SK-N-SH (cell line): ENCODE results near the gene NF2. TPM values are rescaled to one million over a fixed set of nuclear protein-coding genes. Genes with fewer than 3 reads are reported as not detected.

ENCODE experiments used
- CTCF ChIA-PET: fragments of 300-600, 350-600 bp; formaldehyde crosslinking; extraction: SDS; loops from one replicate; lab custom pipeline; 2021; lab: Yijun Ruan, JAX
- POLR2A ChIA-PET: fragments of 350-600 bp; sonication (Branson Sonifier 250); formaldehyde crosslinking; extraction: SDS; loops from one replicate; lab custom pipeline; 2020; ENCODE audit warnings: antibody characterized with exemption, inconsistent platforms; lab: Yijun Ruan, JAX
- DNase-seq: peaks from one replicate; pipeline ENCODE4 v3.0.0; 2012
- H2AFZ ChIP-seq: fragments of 200-600 bp; sonication (generic); 2 replicates; pipeline ENCODE4 v1.8.1; 2016; ENCODE audit warnings: antibody characterized with exemption, mild to moderate bottlenecking, low read depth
- H3F3A ChIP-seq: fragments of 200-600 bp; sonication (generic); replicated peaks from 2 replicates; pipeline ENCODE3; 2016; ENCODE audit warnings: antibody characterized with exemption, mild to moderate bottlenecking; ENCODE audit not compliant: insufficient read depth
- H3K27ac ChIP-seq, 2 experiments: fragments of 200-500 bp in 1 of 2; fragments of 200-600 bp in 1 of 2; sonication (Bioruptor generic) in 1 of 2; sonication (generic), shearing (Covaris generic) in 1 of 2; 2 replicates each; pipeline versions ENCODE4 v1.5.1 to v1.6.1; 2014 to 2016; ENCODE audit warnings: low read depth in 2 of 2, inconsistent platforms in 1 of 2, low read length in 1 of 2, mild to moderate bottlenecking in 1 of 2, mixed read lengths in 1 of 2
- H3K27me3 ChIP-seq: fragments of 200-600 bp; sonication (generic), shearing (Covaris generic); 2 replicates; pipeline ENCODE4 v1.6.1; 2016; ENCODE audit warnings: mixed run types; ENCODE audit not compliant: insufficient read depth
- H3K36me3 ChIP-seq, 2 experiments: fragments of 200-500 bp in 1 of 2; fragments of 200-600 bp in 1 of 2; sonication (Bioruptor generic) in 1 of 2; sonication (generic) in 1 of 2; replicated peaks in 1 of 2; 2 replicates each; pipeline versions ENCODE3 to v1.5.1; 2014 to 2016; ENCODE audit warnings: low read length in 1 of 2, mild to moderate bottlenecking in 1 of 2; ENCODE audit not compliant: insufficient read depth in 2 of 2, control insufficient read depth in 1 of 2
- H3K4me1 ChIP-seq, 2 experiments: fragments of 200-500 bp in 1 of 2; fragments of 200-600 bp in 1 of 2; sonication (Bioruptor generic) in 1 of 2; sonication (generic), shearing (Covaris generic) in 1 of 2; 2 replicates each; pipeline versions ENCODE4 v1.5.1 to v1.6.1; 2014 to 2016; ENCODE audit warnings: low read depth in 1 of 2, low read length in 1 of 2, mixed run types in 1 of 2; ENCODE audit not compliant: insufficient read depth in 2 of 2, control insufficient read depth in 1 of 2
- H3K4me2 ChIP-seq: fragments of 200-600 bp; sonication (generic), shearing (Covaris generic); 2 replicates; pipeline ENCODE4 v1.6.1; 2017; ENCODE audit warnings: mixed run types
- H3K4me3 ChIP-seq, 2 experiments: fragments of 200-500 bp in 1 of 2; fragments of 200-600 bp in 1 of 2; sonication (Bioruptor generic) in 1 of 2; sonication (generic), shearing (Covaris generic) in 1 of 2; 2 replicates each; pipeline versions ENCODE4 v1.5.1 to v1.8.1; 2014 to 2016; ENCODE audit warnings: low read depth in 2 of 2, inconsistent platforms in 1 of 2, low read length in 1 of 2, mild to moderate bottlenecking in 1 of 2, mixed read lengths in 1 of 2, moderate library complexity in 1 of 2
- H3K79me2 ChIP-seq: fragments of 200-600 bp; sonication (generic); 2 replicates; pipeline ENCODE4 v1.8.1; 2017; ENCODE audit warnings: mild to moderate bottlenecking; ENCODE audit not compliant: insufficient read depth
- H3K9ac ChIP-seq: fragments of 200-600 bp; sonication (generic); 2 replicates; pipeline ENCODE4 v1.6.1; 2017; ENCODE audit warnings: mixed run types
- H3K9me2 ChIP-seq: fragments of 200-600 bp; sonication (generic); 2 replicates; pipeline ENCODE4 v1.6.1; 2017; ENCODE audit warnings: mixed run types
- H3K9me3 ChIP-seq: fragments of 200-600 bp; sonication (generic); 2 replicates; pipeline ENCODE4 v1.6.1; 2017; ENCODE audit warnings: mixed run types, mild to moderate bottlenecking, moderate library complexity
- H4K20me1 ChIP-seq: fragments of 200-600 bp; sonication (generic); 2 replicates; pipeline ENCODE4 v1.6.1; 2017; ENCODE audit warnings: mild to moderate bottlenecking, mixed run types; ENCODE audit not compliant: insufficient read depth
- MXI1 ChIP-seq: IDR thresholded peaks from 2 replicates; pipeline ENCODE4 v1.6.1; 2012; ENCODE audit warnings: mild to moderate bottlenecking, low read depth, low read length, improper control_type of control experiment
- NFIC ChIP-seq: IDR thresholded peaks from 2 replicates; pipeline ENCODE4 v1.4.0; 2012; ENCODE audit warnings: borderline replicate concordance
- NRF1 ChIP-seq: IDR thresholded peaks from 2 replicates; pipeline ENCODE4 v1.6.1; 2012; ENCODE audit warnings: low read depth, mild to moderate bottlenecking, low read length
- TEAD4 ChIP-seq: IDR thresholded peaks from 2 replicates; pipeline ENCODE4 v1.4.0; 2012; ENCODE audit warnings: mild to moderate bottlenecking, borderline replicate concordance; ENCODE audit not compliant: insufficient read depth
- WGBS: methylation state at CpG from one replicate; pipeline ENCODE4 v1.1.6; 2017; ENCODE audit warnings: low lambda C conversion rate; 5-methylcytosine and 5-hydroxymethylcytosine counted together
- polyA plus RNA-seq, 3 experiments: library from polyadenylated mRNA; depleted of rRNA; stranded (reverse); fragments of >200 nt; gene quantifications; 2 replicates each; pipeline ENCODE4 v1.2.3, GENCODE V29; 2012
- TF ChIP-seq, protein P1 (sequence below): IDR thresholded peaks from 2 replicates; pipeline ENCODE4 v1.6.1; 2012; ENCODE audit warnings: mild to moderate bottlenecking, low read depth, low read length, moderate library complexity
- TF ChIP-seq, protein P2 (sequence below): IDR thresholded peaks from 2 replicates; pipeline ENCODE4 v1.4.0; 2012; ENCODE audit warnings: low read depth, borderline replicate concordance

Gene NF2
- polyA plus RNA-seq, 1 of the 3 experiments (the other 2 are of a cell fraction): 44.1 TPM

DNA sequence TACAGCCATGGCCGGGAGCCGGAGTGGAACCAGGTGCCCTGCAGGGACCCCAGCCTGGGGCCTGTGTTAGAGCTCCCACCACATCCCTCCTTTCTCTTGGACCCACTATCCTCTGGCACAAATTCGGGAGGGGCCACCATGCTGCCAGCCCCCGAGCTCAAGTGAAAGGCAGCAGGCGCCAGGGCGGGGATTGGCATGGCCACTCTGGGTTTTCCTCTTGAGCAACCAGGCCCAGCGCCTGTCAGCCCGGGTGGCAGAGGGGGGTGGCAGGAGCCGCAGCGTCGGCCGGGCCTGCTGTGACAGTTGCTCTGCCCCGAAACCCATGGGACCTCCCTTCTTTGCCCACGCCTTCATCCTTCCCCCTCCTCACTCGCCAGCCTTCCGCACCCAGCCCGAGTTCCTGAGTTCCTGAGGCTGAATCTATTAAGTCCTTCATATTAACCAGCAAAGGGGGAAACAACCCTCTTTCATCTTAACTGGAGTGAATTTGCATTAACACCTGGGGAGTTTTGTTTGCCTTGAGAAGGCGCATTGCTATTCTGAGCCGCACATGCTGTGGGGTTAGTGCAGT lies 99.6 kb downstream of the NF2 start:
- Histone ChIP-seq H3K9ac (no peak overlapping the region), H3K27ac (peak overlapping the region in 1 of 2 experiments; percentile 64; a peak in 1 of 4 replicates), H3K27me3 (no peaks in the 10 kb centered on the region), H3K4me1 (peaks cover 12 to 82% of the 10 kb centered on the region in 2 experiments; a peak in 2 of 4 replicates), H3K79me2 (no peaks in the 10 kb centered on the region), H3K9me3 (no peaks in the 10 kb centered on the region), H2AFZ (no peak overlapping the region), H4K20me1 (no peaks in the 10 kb centered on the region), H3K36me3 (peaks cover 0 to 3% of the 10 kb centered on the region in 2 experiments), H3K9me2 (no peaks in the 10 kb centered on the region), H3F3A (no peaks in the 10 kb centered on the region), H3K4me3 (no peak overlapping the region), H3K4me2 (no peak overlapping the region)
- WGBS: 89% methylated on average over 18 of the region's 19 CpGs
- ChIA-PET POLR2A (interaction anchor here (0.9 to 1.3 kb wide), 2 partner anchors 9 to 16 kb away, joined by 3 read pairs; partner anchors contain the start of gene CABP7), CTCF (interaction anchor here (0.9 to 3.2 kb wide), 8 partner anchors 10 to 386 kb away, joined by 3 to 25 read pairs (median 7); no protein-coding TSS in a partner anchor)
- TF ChIP-seq NRF1: no peak
- TF ChIP-seq, protein P1, sequence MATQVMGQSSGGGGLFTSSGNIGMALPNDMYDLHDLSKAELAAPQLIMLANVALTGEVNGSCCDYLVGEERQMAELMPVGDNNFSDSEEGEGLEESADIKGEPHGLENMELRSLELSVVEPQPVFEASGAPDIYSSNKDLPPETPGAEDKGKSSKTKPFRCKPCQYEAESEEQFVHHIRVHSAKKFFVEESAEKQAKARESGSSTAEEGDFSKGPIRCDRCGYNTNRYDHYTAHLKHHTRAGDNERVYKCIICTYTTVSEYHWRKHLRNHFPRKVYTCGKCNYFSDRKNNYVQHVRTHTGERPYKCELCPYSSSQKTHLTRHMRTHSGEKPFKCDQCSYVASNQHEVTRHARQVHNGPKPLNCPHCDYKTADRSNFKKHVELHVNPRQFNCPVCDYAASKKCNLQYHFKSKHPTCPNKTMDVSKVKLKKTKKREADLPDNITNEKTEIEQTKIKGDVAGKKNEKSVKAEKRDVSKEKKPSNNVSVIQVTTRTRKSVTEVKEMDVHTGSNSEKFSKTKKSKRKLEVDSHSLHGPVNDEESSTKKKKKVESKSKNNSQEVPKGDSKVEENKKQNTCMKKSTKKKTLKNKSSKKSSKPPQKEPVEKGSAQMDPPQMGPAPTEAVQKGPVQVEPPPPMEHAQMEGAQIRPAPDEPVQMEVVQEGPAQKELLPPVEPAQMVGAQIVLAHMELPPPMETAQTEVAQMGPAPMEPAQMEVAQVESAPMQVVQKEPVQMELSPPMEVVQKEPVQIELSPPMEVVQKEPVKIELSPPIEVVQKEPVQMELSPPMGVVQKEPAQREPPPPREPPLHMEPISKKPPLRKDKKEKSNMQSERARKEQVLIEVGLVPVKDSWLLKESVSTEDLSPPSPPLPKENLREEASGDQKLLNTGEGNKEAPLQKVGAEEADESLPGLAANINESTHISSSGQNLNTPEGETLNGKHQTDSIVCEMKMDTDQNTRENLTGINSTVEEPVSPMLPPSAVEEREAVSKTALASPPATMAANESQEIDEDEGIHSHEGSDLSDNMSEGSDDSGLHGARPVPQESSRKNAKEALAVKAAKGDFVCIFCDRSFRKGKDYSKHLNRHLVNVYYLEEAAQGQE: no peak
- TF ChIP-seq, protein P2, sequence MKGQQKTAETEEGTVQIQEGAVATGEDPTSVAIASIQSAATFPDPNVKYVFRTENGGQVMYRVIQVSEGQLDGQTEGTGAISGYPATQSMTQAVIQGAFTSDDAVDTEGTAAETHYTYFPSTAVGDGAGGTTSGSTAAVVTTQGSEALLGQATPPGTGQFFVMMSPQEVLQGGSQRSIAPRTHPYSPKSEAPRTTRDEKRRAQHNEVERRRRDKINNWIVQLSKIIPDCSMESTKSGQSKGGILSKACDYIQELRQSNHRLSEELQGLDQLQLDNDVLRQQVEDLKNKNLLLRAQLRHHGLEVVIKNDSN: no peak
- TF ChIP-seq NFIC: no peak
- peak; percentile 20 for DNase-seq

DNA sequence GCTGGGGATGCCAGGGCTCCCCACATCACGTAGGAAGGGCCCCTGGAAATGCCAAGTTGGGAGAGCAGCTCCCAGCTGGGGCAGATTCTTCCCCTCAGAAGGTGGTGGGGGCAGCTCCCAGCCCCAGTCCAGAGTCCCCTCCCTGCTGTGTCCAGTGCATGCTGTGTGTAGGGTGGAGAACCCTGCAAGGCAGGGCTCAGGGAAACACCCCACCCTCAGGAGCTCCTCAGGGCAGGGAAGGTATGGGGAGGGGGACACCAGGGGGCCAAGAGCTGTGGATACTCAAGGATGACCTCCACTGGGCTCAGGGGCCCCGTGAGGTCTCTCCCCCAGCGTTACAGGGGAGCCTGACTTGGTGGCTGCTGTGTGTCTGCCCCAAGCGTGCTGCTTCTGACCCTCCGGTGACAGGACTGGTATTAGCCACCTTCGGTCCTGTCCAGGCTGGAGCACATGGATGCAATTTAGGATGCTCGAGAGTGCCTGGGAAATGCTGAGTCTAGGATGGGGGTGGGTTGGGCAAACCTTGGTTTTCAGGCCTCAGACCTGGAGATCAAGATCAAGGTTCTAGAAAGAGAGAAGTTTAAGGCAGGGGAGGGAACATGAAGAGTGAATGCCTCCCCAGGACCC lies 100.2 kb downstream of the NF2 start:
- no peaks in the 10 kb centered on the region for H3K79me2 ChIP-seq
- CTCF ChIA-PET: interaction anchor here (1.2 to 3.2 kb wide), 8 partner anchors 11 to 404 kb away, joined by 3 to 25 read pairs (median 7); no protein-coding TSS in a partner anchor
- no peak overlapping the region for H3K4me3 ChIP-seq
- DNase-seq: peak; percentile 52
- H3K27ac ChIP-seq: peak overlapping the region in 1 of 2 experiments; percentile 64; a peak in 2 of 4 replicates
- H3F3A ChIP-seq: no peaks in the 10 kb centered on the region
- WGBS: 70% methylated on average over 2 of the region's 7 CpGs
- no peaks in the 10 kb centered on the region for H3K9me3 ChIP-seq
- H4K20me1 ChIP-seq: no peaks in the 10 kb centered on the region
- H3K27me3 ChIP-seq: no peaks in the 10 kb centered on the region
- no peak overlapping the region for H3K4me2 ChIP-seq
- H3K9me2 ChIP-seq: no peaks in the 10 kb centered on the region
- peaks cover 12 to 77% of the 10 kb centered on the region in 2 experiments; a peak in 2 of 4 replicates for H3K4me1 ChIP-seq
- no peak overlapping the region for H3K9ac ChIP-seq
- TF ChIP-seq MXI1 (peak; percentile 36; the same call in 1 of the 2 replicates), TEAD4 (no peak)
- POLR2A ChIA-PET: no interaction called here
- H2AFZ ChIP-seq: no peak overlapping the region
- peaks cover 0 to 3% of the 10 kb centered on the region in 2 experiments for H3K36me3 ChIP-seq
